ENCODE measurements around the gene EXOC1L. TPM values are rescaled to one million over a fixed set of nuclear protein-coding genes. Genes with fewer than 3 reads are reported as not detected.

EXOC1L gene
- total RNA-seq, 1 donor from 2014 or later = not detected

GRCh38 chr4:55868581-55869090 is 49.0 kb downstream of the EXOC1L start:
- TF ChIP-seq CTCF (IDR thresholded peaks at IDR 0.05; ENCODE audit: unreplicated experiment) = no peak
- no peak for DNase-seq (ENCODE audit: low spot score in 2 of 2, unreplicated experiment in 2 of 2)
- no peak overlapping the region for H3K27ac Mint-ChIP-seq

GRCh38 chr4:55871299-55871800 is 51.8 kb downstream of the EXOC1L start:
- H3K27me3 Mint-ChIP-seq (ENCODE audit: low read depth) = no peaks in the 10 kb centered on the region
- H3K4me1 Mint-ChIP-seq = peaks cover 3% of the 10 kb centered on the region
- H3K27ac Mint-ChIP-seq = no peak overlapping the region
- no peak for DNase-seq (ENCODE audit: low spot score in 2 of 2, unreplicated experiment in 2 of 2)
- no peaks in the 10 kb centered on the region for H3K9me3 Mint-ChIP-seq
- no peak for TF ChIP-seq CTCF (IDR thresholded peaks at IDR 0.05; ENCODE audit: unreplicated experiment)
- H3K4me3 Mint-ChIP-seq = no peak overlapping the region
- H3K36me3 Mint-ChIP-seq = peaks cover 22% of the 10 kb centered on the region

More at GRCh38 chr4:55868581-55869090, 49.0 kb downstream of the EXOC1L start:
- Mint-ChIP-seq H3K9me3 (no peaks in the 10 kb centered on the region), H3K27me3 (ENCODE audit: low read depth) (no peaks in the 10 kb centered on the region), H3K4me3 (no peak overlapping the region), H3K4me1 (peaks cover 8% of the 10 kb centered on the region), H3K36me3 (peaks cover 26% of the 10 kb centered on the region)

- no peak for DNase-seq (ENCODE audit: low spot score in 2 of 2, unreplicated experiment in 2 of 2)
- H3K36me3 Mint-ChIP-seq = peaks cover 29% of the 10 kb centered on the region
- no peak overlapping the region for H3K27ac Mint-ChIP-seq
- no peak overlapping the region for H3K4me3 Mint-ChIP-seq
- no peaks in the 10 kb centered on the region for H3K4me1 Mint-ChIP-seq
- H3K9me3 Mint-ChIP-seq = no peaks in the 10 kb centered on the region
- TF ChIP-seq CTCF (IDR thresholded peaks at IDR 0.05; ENCODE audit: unreplicated experiment) = no peak
- H3K27me3 Mint-ChIP-seq (ENCODE audit: low read depth) = no peaks in the 10 kb centered on the region
These were observed 55.2 kb downstream of the EXOC1L start for GRCh38 chr4:55874831-55875230.

GRCh38 chr4:55876387-55876786 is 56.8 kb downstream of the EXOC1L start:
- no peak overlapping the region for H3K27ac Mint-ChIP-seq
- DNase-seq (ENCODE audit: low spot score in 2 of 2, unreplicated experiment in 2 of 2) = no peak
- no peaks in the 10 kb centered on the region for H3K27me3 Mint-ChIP-seq (ENCODE audit: low read depth)
- H3K4me1 Mint-ChIP-seq = no peaks in the 10 kb centered on the region
- peaks cover 33% of the 10 kb centered on the region for H3K36me3 Mint-ChIP-seq
- no peak for TF ChIP-seq CTCF (IDR thresholded peaks at IDR 0.05; ENCODE audit: unreplicated experiment)
- H3K9me3 Mint-ChIP-seq = peaks cover 3% of the 10 kb centered on the region
- H3K4me3 Mint-ChIP-seq = no peak overlapping the region

- peaks cover 6% of the 10 kb centered on the region for H3K9me3 Mint-ChIP-seq
- no peak for DNase-seq (ENCODE audit: low spot score in 2 of 2, unreplicated experiment in 2 of 2)
- H3K36me3 Mint-ChIP-seq = peaks cover 38% of the 10 kb centered on the region
- no peaks in the 10 kb centered on the region for H3K27me3 Mint-ChIP-seq (ENCODE audit: low read depth)
- H3K27ac Mint-ChIP-seq = no peak overlapping the region
- TF ChIP-seq CTCF (IDR thresholded peaks at IDR 0.05; ENCODE audit: unreplicated experiment) = no peak
- no peaks in the 10 kb centered on the region for H3K4me1 Mint-ChIP-seq
- no peak overlapping the region for H3K4me3 Mint-ChIP-seq
These were observed 59.6 kb downstream of the EXOC1L start for GRCh38 chr4:55879224-55879623.

Data from mesothelial cell of epicardium (in vitro differentiated cells).